HG02884 (cell line): Measurements from ENCODE around the gene CDCA4.

Experiments used
- ATAC-seq: cut with Tn5 transposase; IDR thresholded peaks from one replicate; pipeline ENCODE4 v1.9.1; 2021; ENCODE audit warnings: mild to moderate bottlenecking, moderate library complexity; ENCODE audit not compliant: unreplicated experiment

CDCA4 gene

GRCh38 chr14:104967386-104968152 is 53.3 kb downstream of the CDCA4 start:
- ATAC-seq: no peak

- no peak for ATAC-seq
These were observed 53.9 kb downstream of the CDCA4 start for GRCh38 chr14:104966981-104967385.

- ATAC-seq: no peak
These were observed 54.5 kb downstream of the CDCA4 start for GRCh38 chr14:104966261-104966865.

DNA sequence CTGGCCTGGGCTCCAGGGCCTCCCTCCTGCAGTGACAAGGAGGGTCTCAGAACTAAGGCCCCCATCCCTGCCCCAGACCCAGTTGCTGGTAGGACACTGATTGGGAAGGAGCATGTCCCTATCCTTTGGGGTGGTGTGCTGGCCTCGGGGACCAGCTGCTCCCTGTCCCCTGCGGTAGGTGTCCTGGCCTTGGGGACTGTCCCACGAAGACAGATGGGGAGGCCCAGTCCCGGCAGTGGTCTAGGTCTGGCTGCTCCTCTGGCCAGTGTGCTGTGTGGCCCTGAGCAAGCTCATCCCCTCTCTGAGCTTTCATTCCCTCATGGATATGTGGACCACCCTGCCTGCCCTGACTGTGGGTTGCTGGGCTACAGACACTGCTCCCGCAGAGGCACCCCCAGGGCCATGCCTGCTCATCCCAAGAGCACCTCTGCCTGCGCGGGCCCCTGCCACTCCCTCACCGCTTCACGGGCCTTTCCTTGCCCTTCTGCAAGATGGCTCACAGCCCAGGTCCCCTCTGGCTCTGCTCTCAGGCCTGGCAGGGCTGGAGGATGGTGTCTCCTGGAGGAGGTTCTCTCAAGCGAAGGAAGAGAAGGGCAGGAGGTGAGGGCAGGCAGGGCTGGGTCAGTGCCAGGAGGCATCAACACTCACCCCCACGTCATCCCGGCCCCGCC is 55.2 kb downstream of the CDCA4 start:
- no peak for ATAC-seq

- no peak for ATAC-seq
These were observed 56.3 kb downstream of the CDCA4 start for GRCh38 chr14:104964546-104964945.
